ENCODE measurements around the gene SH3PXD2A. TPM values are rescaled to one million over a fixed set of nuclear protein-coding genes. Genes with fewer than 3 reads are reported as not detected.

The SH3PXD2A gene, protein sequence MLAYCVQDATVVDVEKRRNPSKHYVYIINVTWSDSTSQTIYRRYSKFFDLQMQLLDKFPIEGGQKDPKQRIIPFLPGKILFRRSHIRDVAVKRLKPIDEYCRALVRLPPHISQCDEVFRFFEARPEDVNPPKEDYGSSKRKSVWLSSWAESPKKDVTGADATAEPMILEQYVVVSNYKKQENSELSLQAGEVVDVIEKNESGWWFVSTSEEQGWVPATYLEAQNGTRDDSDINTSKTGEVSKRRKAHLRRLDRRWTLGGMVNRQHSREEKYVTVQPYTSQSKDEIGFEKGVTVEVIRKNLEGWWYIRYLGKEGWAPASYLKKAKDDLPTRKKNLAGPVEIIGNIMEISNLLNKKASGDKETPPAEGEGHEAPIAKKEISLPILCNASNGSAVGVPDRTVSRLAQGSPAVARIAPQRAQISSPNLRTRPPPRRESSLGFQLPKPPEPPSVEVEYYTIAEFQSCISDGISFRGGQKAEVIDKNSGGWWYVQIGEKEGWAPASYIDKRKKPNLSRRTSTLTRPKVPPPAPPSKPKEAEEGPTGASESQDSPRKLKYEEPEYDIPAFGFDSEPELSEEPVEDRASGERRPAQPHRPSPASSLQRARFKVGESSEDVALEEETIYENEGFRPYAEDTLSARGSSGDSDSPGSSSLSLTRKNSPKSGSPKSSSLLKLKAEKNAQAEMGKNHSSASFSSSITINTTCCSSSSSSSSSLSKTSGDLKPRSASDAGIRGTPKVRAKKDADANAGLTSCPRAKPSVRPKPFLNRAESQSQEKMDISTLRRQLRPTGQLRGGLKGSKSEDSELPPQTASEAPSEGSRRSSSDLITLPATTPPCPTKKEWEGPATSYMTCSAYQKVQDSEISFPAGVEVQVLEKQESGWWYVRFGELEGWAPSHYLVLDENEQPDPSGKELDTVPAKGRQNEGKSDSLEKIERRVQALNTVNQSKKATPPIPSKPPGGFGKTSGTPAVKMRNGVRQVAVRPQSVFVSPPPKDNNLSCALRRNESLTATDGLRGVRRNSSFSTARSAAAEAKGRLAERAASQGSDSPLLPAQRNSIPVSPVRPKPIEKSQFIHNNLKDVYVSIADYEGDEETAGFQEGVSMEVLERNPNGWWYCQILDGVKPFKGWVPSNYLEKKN
- 22.3 and 38.6 TPM in 2 replicates for total RNA-seq (ENCODE audit: low replicate concordance)
- long read RNA-seq, partial matches to known transcripts, result 0 of 16 reads
- long read RNA-seq, other reads (novel, unspliced or antisense), result 16 of 16 reads

DNA sequence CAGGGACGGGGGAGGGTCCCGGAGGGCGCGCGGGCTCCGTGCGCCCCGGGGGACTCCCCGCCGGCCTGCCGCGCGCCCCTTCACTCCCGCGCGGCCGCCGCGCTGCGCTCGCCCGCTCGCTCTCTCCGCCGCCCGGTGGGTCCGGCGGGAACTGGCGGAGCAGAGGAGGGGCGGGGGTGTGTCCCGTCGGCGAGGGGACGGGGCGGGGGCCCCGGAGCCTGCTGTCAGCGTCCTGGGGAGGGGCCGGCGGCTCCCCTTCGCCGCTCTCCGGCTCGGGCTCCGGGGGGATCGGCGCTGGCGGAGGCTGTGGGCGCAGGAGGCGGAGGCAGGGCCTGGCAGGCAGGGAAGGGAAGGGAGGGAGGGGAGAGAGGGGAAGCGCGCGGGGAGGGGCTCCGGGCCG lies at the start of gene SH3PXD2A:
SH3PXD2A (minus strand) TSS at position 153 of the 400 bp plus-strand sequence. CDS start 310 bp downstream, outside the sequence.
- H3K27ac Mint-ChIP-seq, result peak within 1 kb of the TSS; percentile 73
- no peak for DNase-seq (ENCODE audit: extremely low spot score, unreplicated experiment)
- peaks cover 7% of the 10 kb centered on the region for H3K27me3 Mint-ChIP-seq

GRCh38 chr10:103901299-103901698 lies 45.9 kb upstream of the SH3PXD2A start:
- Mint-ChIP-seq H3K9me3 (no peaks in the 10 kb centered on the region), H3K4me1 (ENCODE audit: unreplicated experiment) (peaks cover 11% of the 10 kb centered on the region), H3K27ac (peak overlapping the region; percentile 64), H3K36me3 (peaks cover 27% of the 10 kb centered on the region), H3K27me3 (no peaks in the 10 kb centered on the region), H3K4me3 (no peak overlapping the region)
- DNase-seq (ENCODE audit: extremely low spot score, unreplicated experiment), result no peak
- no peak for TF ChIP-seq CTCF (conservative IDR thresholded peaks at IDR 0.05)

More for the DNA sequence above, at the start of gene SH3PXD2A:
- TF ChIP-seq CTCF (conservative IDR thresholded peaks at IDR 0.05), result peak; percentile 24
- peak within 1 kb of the TSS; percentile 93 for H3K4me3 Mint-ChIP-seq
- peaks cover 56% of the 10 kb centered on the region for H3K4me1 Mint-ChIP-seq (ENCODE audit: unreplicated experiment)
- no peaks in the 10 kb centered on the region for H3K36me3 Mint-ChIP-seq
- no peaks in the 10 kb centered on the region for H3K9me3 Mint-ChIP-seq

- no peaks in the 10 kb centered on the region for H3K9me3 Mint-ChIP-seq
- no peak for TF ChIP-seq CTCF (conservative IDR thresholded peaks at IDR 0.05)
- no peak for DNase-seq (ENCODE audit: extremely low spot score, unreplicated experiment)
- peaks cover 30% of the 10 kb centered on the region for H3K4me1 Mint-ChIP-seq (ENCODE audit: unreplicated experiment)
- H3K36me3 Mint-ChIP-seq, result peaks cover 31% of the 10 kb centered on the region
- no peaks in the 10 kb centered on the region for H3K27me3 Mint-ChIP-seq
- H3K27ac Mint-ChIP-seq, result peak overlapping the region; percentile 17
- no peak overlapping the region for H3K4me3 Mint-ChIP-seq
These were observed 43.9 kb upstream of the SH3PXD2A start for GRCh38 chr10:103899312-103899711.

DNA sequence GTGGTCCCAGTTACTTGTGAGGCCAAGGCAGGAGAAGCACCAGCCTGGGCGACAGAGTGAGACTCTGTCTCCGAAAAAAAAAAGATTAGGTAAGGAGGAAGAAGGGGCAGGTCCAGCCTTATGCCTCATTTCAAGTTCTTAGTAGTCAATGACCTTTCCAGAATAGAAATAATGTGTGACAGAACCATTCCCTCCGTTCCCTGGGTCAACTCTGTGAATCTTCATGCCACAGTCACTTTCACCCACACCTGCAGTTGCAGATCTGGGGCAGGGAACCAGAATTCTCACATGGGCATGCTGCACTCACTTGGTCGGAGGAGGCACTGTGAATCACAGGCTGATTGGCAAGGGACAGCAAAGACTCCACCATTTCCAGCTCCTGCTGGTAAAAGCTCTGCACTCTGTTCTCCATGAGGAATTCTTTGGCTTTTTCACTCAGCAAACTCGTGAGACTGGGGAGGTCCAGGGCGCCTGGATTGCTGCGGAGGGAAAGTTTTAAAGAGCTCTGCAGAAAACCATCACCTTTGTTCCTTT lies 41.9 kb upstream of the SH3PXD2A start:
- Mint-ChIP-seq H3K27me3 (no peaks in the 10 kb centered on the region), H3K4me1 (ENCODE audit: unreplicated experiment) (peaks cover 41% of the 10 kb centered on the region), H3K36me3 (peaks cover 27% of the 10 kb centered on the region), H3K27ac (no peak overlapping the region), H3K4me3 (no peak overlapping the region), H3K9me3 (no peaks in the 10 kb centered on the region)
- no peak for TF ChIP-seq CTCF (conservative IDR thresholded peaks at IDR 0.05)
- no peak for DNase-seq (ENCODE audit: extremely low spot score, unreplicated experiment)

- Mint-ChIP-seq H3K4me1 (ENCODE audit: unreplicated experiment) (peaks cover 41% of the 10 kb centered on the region), H3K27me3 (no peaks in the 10 kb centered on the region), H3K9me3 (no peaks in the 10 kb centered on the region), H3K4me3 (peak overlapping the region; percentile 18), H3K27ac (peak overlapping the region; percentile 91), H3K36me3 (peaks cover 30% of the 10 kb centered on the region)
- TF ChIP-seq CTCF (conservative IDR thresholded peaks at IDR 0.05), result no peak
- no peak for DNase-seq (ENCODE audit: extremely low spot score, unreplicated experiment)
These were observed 40.8 kb upstream of the SH3PXD2A start for GRCh38 chr10:103896225-103896624.

All from type B pancreatic cell (in vitro differentiated cells).